Epithelial cell of prostate (primary cell): ENCODE results near the gene GTF3C1.
"Not testable (repeated sequence)": the region's sequence is repeated elsewhere in the genome, so short reads cannot be mapped to it uniquely, and the experiment has no call there.

ENCODE experiments used
- DNase-seq: peaks from one replicate; pipeline ENCODE4 v3.0.0-alpha.2; 2011; ENCODE audit warnings: low read depth, low spot score
- H3K27ac ChIP-seq: fragments of 450-650 bp; 2 replicates; pipeline ENCODE4 v1.5.1; 2017; ENCODE audit warnings: mild to moderate bottlenecking

Gene GTF3C1

GRCh38 chr16:27470567-27471431 lies 78.9 kb downstream of the GTF3C1 start:
- DNase-seq, result no peak
- no peak overlapping the region for H3K27ac ChIP-seq

DNA sequence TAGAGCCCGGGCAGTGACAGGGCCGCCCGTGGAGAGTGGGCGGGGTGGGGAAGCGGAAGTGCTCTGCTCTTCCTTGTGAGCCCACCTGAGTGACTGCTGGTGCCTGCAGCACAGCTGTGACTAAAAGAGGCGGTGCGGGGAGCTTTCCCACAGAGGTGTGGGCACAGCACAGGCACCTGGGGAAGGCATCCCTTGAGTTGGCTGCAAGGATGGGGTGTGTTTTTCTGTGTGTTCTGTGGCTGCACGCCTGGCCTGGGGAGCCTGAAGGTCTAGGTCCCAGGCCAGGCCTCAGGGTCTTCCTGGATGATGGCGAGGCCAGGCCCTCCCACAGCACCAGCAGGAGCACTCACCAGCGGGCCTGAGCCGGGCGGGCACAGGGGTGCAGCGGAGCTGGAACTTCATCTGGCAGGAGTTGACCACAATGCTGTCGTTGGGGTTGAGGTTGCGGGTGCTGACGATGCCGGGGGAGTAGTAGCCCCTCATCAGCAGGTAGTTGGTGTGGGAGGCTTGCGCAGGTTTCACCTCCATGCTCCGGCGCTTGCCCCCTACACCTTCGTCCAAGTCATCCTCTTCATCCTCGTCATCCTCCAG lies 80.7 kb downstream of the GTF3C1 start:
- H3K27ac ChIP-seq, result no peak overlapping the region
- DNase-seq, result no peak

GRCh38 chr16:27465483-27465879 lies 84.2 kb downstream of the GTF3C1 start:
- H3K27ac ChIP-seq, result no peak overlapping the region
- DNase-seq, result no peak

DNA sequence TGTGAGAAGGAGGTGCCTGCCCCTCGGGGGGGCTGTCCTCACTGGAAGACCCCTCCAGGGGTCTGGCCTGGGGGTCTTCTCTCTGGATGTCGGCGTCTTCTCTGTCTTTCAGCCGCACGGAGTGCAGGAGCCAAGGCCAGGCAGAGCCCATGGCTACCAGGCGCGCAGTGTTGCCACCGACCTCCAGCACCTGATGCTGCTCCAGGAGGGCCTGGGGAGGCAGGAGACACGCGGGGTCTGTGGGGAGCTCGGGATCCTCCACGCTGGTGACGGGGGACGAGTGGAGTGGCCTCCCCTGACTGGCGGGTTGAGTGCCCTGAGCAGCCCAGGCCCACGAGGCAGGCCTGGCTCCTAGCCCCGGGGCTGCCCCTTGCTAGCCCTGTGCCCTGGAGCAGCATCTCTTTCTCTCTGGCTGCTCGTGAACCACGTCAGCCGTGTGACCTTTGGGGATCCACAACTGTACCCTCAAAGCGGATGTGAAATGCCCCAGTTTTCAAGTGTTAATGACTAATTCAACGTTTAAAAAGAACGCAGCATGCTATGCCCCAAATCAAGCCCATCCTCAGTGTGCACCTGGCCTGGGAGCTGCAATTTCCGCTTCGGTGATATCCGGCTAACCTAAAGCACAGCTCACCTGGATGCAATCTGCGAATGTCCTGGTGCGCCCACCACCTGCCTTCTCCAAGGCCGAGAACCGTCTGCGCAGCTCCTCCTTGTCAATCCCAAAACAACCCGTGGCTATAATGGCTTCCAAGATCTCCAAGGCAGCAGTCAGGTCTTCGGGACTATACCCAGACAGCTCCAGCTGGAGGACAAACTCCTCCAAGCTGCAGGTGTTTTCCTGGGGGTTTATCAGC lies 84.9 kb downstream of the GTF3C1 start:
- no peak for DNase-seq
- H3K27ac ChIP-seq, result no peak overlapping the region

DNA sequence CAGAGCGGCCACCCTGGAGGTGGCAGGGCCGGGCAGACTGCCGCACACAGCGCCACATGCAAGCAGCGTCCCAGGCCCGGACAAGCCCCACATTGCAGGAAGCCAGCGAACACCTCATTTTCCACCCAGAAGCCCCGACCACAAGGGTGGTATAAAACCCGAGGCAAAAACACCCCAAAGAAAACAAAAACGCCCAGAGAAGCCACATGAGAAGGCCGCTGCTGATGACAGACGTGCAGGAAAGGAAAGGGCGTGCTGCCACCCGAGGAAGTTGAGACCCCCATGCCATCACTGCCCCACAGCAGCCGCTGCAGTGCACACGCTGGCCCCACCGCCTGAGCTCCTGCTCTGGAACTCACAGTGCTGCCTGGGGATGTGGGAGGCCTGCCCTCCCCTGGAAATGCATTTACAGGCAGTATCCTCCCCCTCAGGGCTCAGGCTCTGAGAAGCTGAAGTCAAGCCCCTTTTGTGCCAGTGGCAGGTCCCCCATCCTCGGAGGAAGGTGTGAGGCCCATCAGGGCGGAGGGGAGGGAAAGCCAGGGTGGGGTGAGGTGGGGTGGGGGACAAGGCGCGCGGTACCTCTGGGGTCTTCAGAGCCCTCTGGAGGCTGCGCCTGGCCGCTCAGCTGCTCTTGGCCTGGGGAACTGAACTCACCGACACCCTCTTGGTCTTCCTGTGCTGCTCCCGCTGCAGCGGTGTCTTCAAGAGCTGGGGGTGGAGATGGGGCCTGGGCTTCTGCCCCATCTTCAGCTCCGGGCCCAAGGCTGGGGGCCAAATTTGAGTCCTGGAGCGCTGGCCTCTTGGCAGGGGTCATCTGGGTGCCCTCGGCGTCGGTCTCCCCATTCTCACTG lies 85.7 kb downstream of the GTF3C1 start:
- no peak overlapping the region for H3K27ac ChIP-seq
- DNase-seq, result no peak

DNA sequence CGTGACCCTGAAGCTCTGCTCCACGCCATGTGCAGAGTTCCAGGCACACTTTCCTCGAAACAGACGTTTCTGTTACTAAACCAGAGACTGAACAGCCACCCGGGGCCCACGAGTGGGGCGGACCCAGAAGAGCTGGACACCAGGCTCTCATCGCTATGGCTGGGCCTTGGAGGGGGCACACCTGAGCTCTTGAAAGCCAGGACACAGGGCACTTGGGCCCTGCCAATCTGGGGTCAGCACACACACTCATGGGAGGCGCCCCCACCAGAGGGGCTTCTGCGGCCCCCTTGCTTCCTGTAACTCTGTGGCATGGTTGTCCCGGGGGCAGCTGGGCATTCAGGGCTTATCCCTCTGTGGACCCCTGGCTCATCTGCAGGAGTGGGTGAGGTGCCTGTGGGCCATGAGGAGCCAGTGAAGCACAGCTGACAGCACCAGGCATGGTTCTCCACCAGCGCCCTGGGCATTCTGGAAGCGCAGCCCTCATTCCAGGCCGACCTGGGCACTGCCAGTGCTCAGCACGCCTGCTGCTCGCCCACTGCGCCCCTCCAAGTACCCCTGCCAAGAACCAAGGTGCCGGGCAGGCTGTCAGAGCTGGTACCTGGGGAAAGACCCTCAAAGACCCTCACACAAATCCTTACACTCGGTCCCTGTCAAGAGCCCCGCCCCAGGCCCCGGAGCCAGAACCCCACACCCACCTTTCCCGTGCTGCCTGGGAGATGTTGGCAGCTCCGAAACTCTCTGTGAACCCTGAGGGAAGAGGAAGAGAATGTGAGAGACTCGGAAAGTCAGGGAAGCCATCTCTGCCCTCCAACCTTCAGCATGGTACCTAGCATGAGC lies 86.6 kb downstream of the GTF3C1 start:
- no peak for DNase-seq
- no peak overlapping the region for H3K27ac ChIP-seq

DNA sequence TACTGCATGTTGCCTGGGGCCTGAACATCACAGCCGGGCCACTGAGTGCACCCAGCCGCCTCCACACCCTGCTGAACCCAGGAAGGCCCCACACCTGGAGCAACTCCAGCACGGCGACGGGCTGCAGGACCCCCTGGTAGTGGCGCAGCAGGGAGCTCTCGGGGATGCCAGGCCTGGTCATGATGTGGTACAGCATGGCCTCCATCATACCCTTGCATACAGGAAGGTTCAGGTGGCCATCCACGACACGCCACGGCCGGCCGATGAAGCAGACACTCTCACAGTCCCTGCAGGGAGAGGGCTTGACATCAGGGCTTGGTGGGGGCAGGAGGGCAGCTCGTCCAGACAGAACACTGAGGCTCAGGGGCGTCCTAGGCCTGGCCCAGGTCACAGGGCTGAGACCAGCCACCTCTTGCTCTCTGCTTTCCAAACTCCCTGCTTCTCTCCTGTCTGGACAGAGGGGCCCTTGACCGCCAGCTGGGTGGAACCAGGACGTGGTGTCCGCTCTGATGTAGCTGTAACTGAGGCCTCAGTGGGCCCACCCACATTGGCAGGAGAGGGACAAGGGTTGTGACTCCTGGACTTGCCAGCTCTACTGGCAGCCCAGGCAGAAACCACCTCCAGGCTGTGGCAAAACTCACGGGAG lies 87.4 kb downstream of the GTF3C1 start:
- no peak overlapping the region for H3K27ac ChIP-seq

DNA sequence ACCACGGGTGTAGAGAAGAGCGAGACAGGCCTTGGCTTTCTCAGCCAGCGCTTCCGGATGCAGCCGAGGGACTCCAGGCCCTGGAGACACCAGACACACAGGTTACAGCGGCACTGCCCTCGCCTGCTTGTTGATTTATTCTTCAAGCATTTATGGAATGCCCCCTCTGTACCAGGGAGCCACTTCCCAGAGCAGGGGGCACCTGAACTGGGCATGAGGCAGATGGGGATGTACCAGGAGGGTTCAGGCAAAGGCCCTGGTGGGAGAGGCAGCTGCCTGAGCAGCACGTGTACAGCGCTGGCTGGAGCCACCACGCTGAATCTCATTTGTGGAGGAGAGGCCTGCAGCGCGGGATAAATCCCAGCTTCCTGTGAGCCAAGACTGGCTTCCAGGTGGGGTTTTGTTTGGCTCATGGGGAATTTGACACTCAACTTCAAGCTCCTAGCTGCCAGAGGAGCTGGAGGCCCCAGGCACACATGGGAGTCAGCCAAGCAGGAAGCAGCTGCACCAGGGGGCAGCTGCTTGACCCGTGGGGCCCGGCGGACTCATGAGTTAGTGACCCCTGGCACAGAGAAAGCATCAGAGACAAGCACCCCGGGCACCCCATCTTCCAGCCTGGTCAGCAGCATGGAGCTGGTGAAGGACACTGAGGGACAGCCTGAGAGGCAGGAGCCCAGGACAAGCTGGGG lies 88.1 kb downstream of the GTF3C1 start:
- H3K27ac ChIP-seq, result no peak overlapping the region
- no peak for DNase-seq

More for the DNA sequence above, 87.4 kb downstream of the GTF3C1 start:
- no peak for DNase-seq

DNA sequence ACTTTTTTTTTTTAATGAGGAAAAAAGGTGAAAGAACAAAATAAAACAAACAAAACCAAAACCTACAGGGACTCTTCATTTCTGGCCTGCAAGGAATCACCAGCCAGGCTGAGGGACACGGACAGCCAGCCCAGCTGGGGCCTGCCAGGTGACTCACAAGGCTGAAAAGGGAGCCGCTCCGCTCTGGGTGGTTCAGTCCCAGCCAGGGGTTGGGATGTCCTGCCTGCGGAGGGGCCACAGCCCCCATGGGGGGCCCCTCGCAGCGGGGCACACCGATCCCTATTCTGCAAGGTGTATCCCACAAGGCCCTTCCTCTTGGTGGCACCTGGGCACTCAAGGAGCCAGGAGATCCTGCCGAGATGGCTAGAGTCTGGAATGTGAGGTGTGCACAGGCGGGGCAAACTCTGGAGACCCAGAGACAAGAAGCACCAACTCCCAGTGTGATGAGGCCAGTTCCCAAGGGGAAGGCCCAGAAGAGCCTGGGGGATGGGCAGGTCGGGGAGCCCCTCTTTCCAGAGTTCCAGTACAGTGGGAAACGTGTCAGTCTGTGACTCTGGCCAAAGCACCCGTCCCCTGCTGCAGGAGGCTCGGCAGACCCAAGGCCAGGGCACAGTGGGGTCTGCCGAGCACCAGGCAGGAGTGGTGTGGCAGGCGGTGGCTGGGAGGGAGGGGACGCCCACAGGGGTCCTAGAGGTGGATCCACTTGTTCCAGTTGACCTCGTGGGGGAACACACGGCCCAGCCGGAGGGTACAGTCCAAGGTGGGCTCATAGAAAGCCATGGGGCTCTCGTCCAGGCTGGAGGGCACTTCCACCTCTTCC lies 88.8 kb downstream of the GTF3C1 start:
- no peak for DNase-seq
- H3K27ac ChIP-seq, result no peak overlapping the region

- no peak for DNase-seq
- H3K27ac ChIP-seq, result no peak overlapping the region
Observed at GRCh38 chr16:27460213-27460612, 89.5 kb downstream of the GTF3C1 start.

DNA sequence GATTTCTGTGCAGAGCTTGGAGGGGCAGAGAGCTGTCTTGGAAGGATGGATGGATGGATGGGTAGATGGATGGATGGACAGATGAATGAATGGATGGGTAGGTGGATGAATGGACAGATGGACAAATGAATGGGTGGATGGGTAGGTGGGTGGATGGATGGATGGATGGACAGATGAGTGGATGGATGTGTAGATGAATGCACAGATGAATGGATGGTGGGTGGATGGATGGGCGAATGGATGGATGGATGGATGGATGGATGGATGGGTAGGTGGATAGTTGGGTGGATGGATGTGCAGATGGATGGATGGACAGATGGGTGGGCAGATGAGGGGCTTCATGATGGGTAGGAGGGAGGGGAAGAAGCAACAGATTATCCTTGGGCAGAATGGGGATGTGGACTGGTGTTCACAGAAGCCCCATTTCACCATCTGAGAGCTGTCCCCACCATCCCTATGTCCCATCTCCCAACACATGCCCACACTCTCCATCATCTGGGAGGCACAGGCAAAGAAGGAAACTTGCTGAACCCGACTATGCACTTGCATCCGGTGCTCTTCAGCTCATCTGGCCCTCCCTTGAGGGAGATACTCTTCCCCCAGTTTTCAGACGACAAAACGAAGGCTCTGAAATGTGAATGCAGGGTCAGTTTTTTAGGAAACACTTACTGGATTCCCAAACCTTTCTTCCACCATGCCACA lies 90.6 kb downstream of the GTF3C1 start:
- no peak for DNase-seq
- no peak overlapping the region for H3K27ac ChIP-seq

DNA sequence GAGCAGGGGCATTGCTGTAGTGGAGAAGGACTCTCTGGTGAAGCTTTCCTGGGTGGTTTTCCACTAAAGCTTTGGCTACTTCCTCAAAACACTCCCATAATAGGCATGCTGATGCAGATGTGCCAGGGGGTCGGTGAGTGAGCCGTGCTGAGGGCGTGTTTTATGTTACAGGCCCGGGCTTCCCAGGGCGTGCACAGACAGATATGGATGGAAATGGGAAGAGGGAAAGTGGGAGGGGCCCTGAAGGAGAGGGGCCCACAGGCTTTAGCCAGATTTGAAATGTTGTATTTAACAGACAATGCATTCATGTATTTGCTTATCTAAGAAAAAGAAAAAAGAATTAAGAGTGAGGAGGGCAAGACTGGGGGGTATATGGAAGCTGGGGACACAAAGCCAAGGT lies 91.5 kb downstream of the GTF3C1 start:
- DNase-seq, result peak; percentile 29
- peak overlapping the region; percentile 14 for H3K27ac ChIP-seq

GRCh38 chr16:27457605-27457900 lies 92.2 kb downstream of the GTF3C1 start:
- not testable (repeated sequence) for DNase-seq, H3K27ac ChIP-seq

- H3K27ac ChIP-seq, result no peak overlapping the region
- DNase-seq, result no peak
Observed at GRCh38 chr16:27455700-27456099, 94.0 kb downstream of the GTF3C1 start.

DNA sequence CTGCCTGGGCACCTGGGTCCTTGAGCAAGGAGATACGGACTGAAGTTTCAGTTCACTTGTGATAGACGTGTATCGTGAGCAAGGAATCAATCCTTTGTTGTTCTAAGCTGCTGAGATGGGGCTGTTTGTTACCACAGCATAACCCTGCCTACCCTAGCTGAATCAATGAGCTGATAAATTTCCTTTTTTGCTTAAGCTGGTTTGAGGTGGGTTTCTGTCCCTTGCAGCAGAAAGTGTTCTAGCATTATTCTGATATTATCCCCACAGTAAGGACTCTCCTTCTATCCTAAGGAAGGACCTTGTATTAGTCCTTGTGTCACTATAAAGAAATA lies 96.3 kb downstream of the GTF3C1 start:
- DNase-seq, result no peak
- no peak overlapping the region for H3K27ac ChIP-seq

GRCh38 chr16:27452569-27453493 lies 96.9 kb downstream of the GTF3C1 start:
- no peak for DNase-seq
- H3K27ac ChIP-seq, result no peak overlapping the region
